Panc1 (cell line): Measurements from ENCODE around the gene MTF2. TPM values are rescaled to one million over a fixed set of nuclear protein-coding genes. Genes with fewer than 3 reads are reported as not detected.
"Not testable (repeated sequence)": the region's sequence is repeated elsewhere in the genome, so short reads cannot be mapped to it uniquely, and the experiment has no call there.

Experiments
- ATAC-seq: fragments of 200-7000 bp; cut with Tn5 transposase; 2 replicates; pipeline ENCODE4 v1.9.1; 2020; ENCODE audit warnings: mild to moderate bottlenecking, moderate library complexity
- Bru-seq: library from RNA; stranded (reverse); fragments of 400-500 nt; gene quantifications from one replicate; lab custom pipeline; 2021; lab: Mats Ljungman, UMichigan
- BruChase-seq, 2 experiments: library from RNA; stranded (reverse); fragments of 400-500 nt; gene quantifications; one replicate each; lab custom pipeline; 2021; lab: Mats Ljungman, UMichigan
- BruUV-seq: library from RNA; stranded (reverse); fragments of 400-500 nt; replicated peaks from 2 replicates; lab custom pipeline; 2021; lab: Mats Ljungman, UMichigan
- CTCF ChIA-PET: fragments of 300-600 bp; sonication (Branson Sonifier 250); formaldehyde crosslinking; loops from one replicate; lab custom pipeline; 2022; ENCODE audit warnings: antibody characterized with exemption; lab: Charles Lee
- POLR2A ChIA-PET: fragments of 300-600 bp; sonication (Branson Sonifier 250); formaldehyde crosslinking; loops from one replicate; lab custom pipeline; 2022; ENCODE audit warnings: antibody characterized with exemption; lab: Charles Lee
- DNase-seq: peaks from one replicate; pipeline ENCODE4 v3.0.0-alpha.2; 2010; ENCODE audit warnings: low read depth, low spot score
- H3K27ac ChIP-seq: 2 replicates; pipeline ENCODE4 v1.5.1; 2011; ENCODE audit warnings: mild to moderate bottlenecking, low read length, inconsistent platforms
- H3K27me3 ChIP-seq: fragments of 200-500 bp; sonication (Bioruptor generic); 2 replicates; pipeline ENCODE4 v1.6.0; 2014; ENCODE audit warnings: low read length, inconsistent platforms; ENCODE audit not compliant: control insufficient read depth, insufficient read depth
- H3K36me3 ChIP-seq: fragments of 200-500 bp; sonication (Bioruptor generic); 2 replicates; pipeline ENCODE4 v1.5.1; 2014; ENCODE audit warnings: inconsistent platforms, mild to moderate bottlenecking, low read length, moderate library complexity; ENCODE audit not compliant: control insufficient read depth, insufficient read depth
- H3K4me1 ChIP-seq: 2 replicates; pipeline ENCODE4 v1.5.1; 2011; ENCODE audit warnings: inconsistent platforms, mild to moderate bottlenecking, low read length, moderate library complexity; ENCODE audit not compliant: control insufficient read depth, insufficient read depth
- H3K4me3 ChIP-seq, 2 experiments: 2 replicates each; pipeline ENCODE4 v1.5.1; 2011 to 2012; ENCODE audit warnings: low read depth in 2 of 2, low read length in 2 of 2, mild to moderate bottlenecking in 2 of 2, inconsistent platforms in 1 of 2, moderate library complexity in 1 of 2
- H3K9me3 ChIP-seq: fragments of 200-500 bp; sonication (Bioruptor generic); 2 replicates; pipeline ENCODE4 v1.5.1; 2014; ENCODE audit warnings: low read depth, mild to moderate bottlenecking, inconsistent platforms, low read length, moderate library complexity; ENCODE audit not compliant: control insufficient read depth, insufficient read depth
- CTCF ChIP-seq: fragments of 450-650 bp; IDR thresholded peaks from 2 replicates; pipeline ENCODE4 v1.5.1; 2017; ENCODE audit warnings: mild to moderate bottlenecking
- POLR2AphosphoS5 ChIP-seq: IDR thresholded peaks from 2 replicates; pipeline ENCODE4 v1.6.1; 2012; ENCODE audit warnings: mild to moderate bottlenecking, low read depth, low read length, moderate library complexity
- REST ChIP-seq, 2 experiments: IDR thresholded peaks; 2 replicates each; pipeline ENCODE4 v1.6.1; 2011 to 2012; ENCODE audit warnings: low read depth in 2 of 2, control low read depth in 1 of 2, low read length in 1 of 2, mild to moderate bottlenecking in 1 of 2, moderate library complexity in 1 of 2; ENCODE audit not compliant: insufficient read depth in 1 of 2
- SIN3A ChIP-seq: IDR thresholded peaks from 2 replicates; pipeline ENCODE4 v1.6.1; 2012; ENCODE audit warnings: low read depth, mild to moderate bottlenecking, low read length, moderate library complexity, borderline replicate concordance; ENCODE audit not compliant: insufficient read depth
- TCF7L2 ChIP-seq: IDR thresholded peaks from 2 replicates; pipeline ENCODE4 v1.6.1; 2011; ENCODE audit warnings: mild to moderate bottlenecking, low read depth, low read length, inconsistent platforms
- in situ Hi-C: cut with HindIII; loops from 2 replicates; pipeline ENCODE4 v1.10.0; 2016; ENCODE audit warnings: low sequenced_read_pairs, low pct_unique_long_range_greater_than_20kb
- intact Hi-C: fragments of 100-400 bp; cut with micrococcal nuclease; formaldehyde crosslinking; loops from one replicate; pipeline ENCODE4 v1.10.0; 2022; ENCODE audit not compliant: unreplicated experiment
- long read RNA-seq: library from polyadenylated mRNA; unstranded; transcript quantifications from one replicate; pipeline ENCODE4 v2.0.0, GENCODE V29; 2021; ENCODE audit not compliant: unreplicated experiment
- polyA plus RNA-seq: library from polyadenylated mRNA; unstranded; fragments of >200 nt; gene quantifications from one replicate; pipeline ENCODE4 v1.2.1, GENCODE V29; 2012; ENCODE audit warnings: missing spikeins; ENCODE audit not compliant: insufficient read length
- total RNA-seq: library from RNA; stranded (reverse); gene quantifications from one replicate; pipeline ENCODE4 v1.2.1, GENCODE V29; 2021; ENCODE audit not compliant: unreplicated experiment

The MTF2 gene
- total RNA-seq (24.8 TPM), Bru-seq, nascent RNA (percentile 89 among the genes with signal in this experiment), BruChase-seq, experiment 1, labeled RNA remaining after a 2-hour chase (percentile 89 among the genes with signal in this experiment), BruChase-seq, experiment 2, labeled RNA remaining after a 6-hour chase (percentile 78 among the genes with signal in this experiment)
- polyA plus RNA-seq, result 7.5 TPM
- long read RNA-seq, full-length matches to known transcripts, result 9 of 36 reads
- long read RNA-seq, partial matches to known transcripts, result 14 of 36 reads
- long read RNA-seq, other reads (novel, unspliced or antisense), result 13 of 36 reads

GRCh38 chr1:93078986-93079654 is at the start of gene MTF2:
TSS of gene MTF2 (plus strand) at chr1:93079283. CDS start at chr1:93079527, 244 bp downstream.
- in situ Hi-C loops, result no loop called here
- TF ChIP-seq TCF7L2 (peak; percentile 97), POLR2AphosphoS5 (peak; percentile 94), SIN3A (0 out of 2 replicates have a peak, but pooled peaks have one; percentile 74), CTCF (no peak), REST (IDR thresholded peaks at IDR 0.05; ENCODE audit: insufficient read depth in 1 of 2, low read depth in 2 of 2, low read length in 1 of 2) (peak; percentile 29 to 52; a peak in 2 of 4 replicates)
- POLR2A ChIA-PET, result interaction anchor here (0.6 kb wide), 3 partner anchors 257 to 592 kb away, joined by 3 to 12 read pairs (median 10); no protein-coding TSS in a partner anchor
- Histone ChIP-seq H3K36me3 (peaks cover 7% of the 10 kb centered on the region), H3K4me1 (peaks cover 4% of the 10 kb centered on the region), H3K4me3 (peak within 1 kb of the TSS; percentile 81 to 99), H3K27ac (peak within 1 kb of the TSS; percentile 97), H3K27me3 (no peaks in the 10 kb centered on the region), H3K9me3 (no peaks in the 10 kb centered on the region; the same call in 1 of the 2 replicates)
- CTCF ChIA-PET, result interaction anchor here (0.6 kb wide), 1 partner anchor 226 kb away, joined by 4 read pairs; no protein-coding TSS in a partner anchor
- ATAC-seq, result peak; percentile 94
- peak; percentile 73 for DNase-seq
- intact Hi-C loops, result no loop called here
- BruUV-seq, result TSS peak; percentile 77

- DNase-seq, result no peak
- POLR2A ChIA-PET, result no interaction called here
- intact Hi-C loops, result no loop called here
- Histone ChIP-seq H3K36me3 (no peaks in the 10 kb centered on the region), H3K27me3 (no peaks in the 10 kb centered on the region), H3K27ac (no peak overlapping the region), H3K9me3 (no peaks in the 10 kb centered on the region), H3K4me3 (no peak overlapping the region), H3K4me1 (no peaks in the 10 kb centered on the region)
- CTCF ChIA-PET, result no interaction called here
- no TSS peak for BruUV-seq
- no peak for ATAC-seq
- no peak for TF ChIP-seq REST (IDR thresholded peaks at IDR 0.05; ENCODE audit: insufficient read depth in 1 of 2, low read depth in 2 of 2, low read length in 1 of 2)
- TF ChIP-seq SIN3A, result no peak
- no peak for TF ChIP-seq CTCF
- no peak for TF ChIP-seq POLR2AphosphoS5
- TF ChIP-seq TCF7L2, result no peak
- in situ Hi-C loops, result no loop called here
Measured at GRCh38 chr1:93029317-93029716, 49.8 kb upstream of the MTF2 start.

GRCh38 chr1:93030191-93030590 is 48.9 kb upstream of the MTF2 start:
- DNase-seq, H3K27me3 ChIP-seq, BruUV-seq, H3K4me3 ChIP-seq, H3K27ac ChIP-seq, in situ Hi-C loops, H3K4me1 ChIP-seq, CTCF ChIA-PET, intact Hi-C loops, H3K9me3 ChIP-seq, POLR2A ChIA-PET, H3K36me3 ChIP-seq, ATAC-seq: not testable (repeated sequence)
